Peyer's patch (tissue), 4 donors: Measurements from ENCODE around the gene NPIPA8. TPM values are rescaled to one million over a fixed set of nuclear protein-coding genes. Genes with fewer than 3 reads are reported as not detected.
"Not testable (repeated sequence)": the region's sequence is repeated elsewhere in the genome, so short reads cannot be mapped to it uniquely, and the experiment has no call there.

Experiments
- DNase-seq, 3 donors: peaks; one replicate each; pipeline ENCODE4 v3.0.0-alpha.2; 2017 to 2019
- H3K27ac ChIP-seq, 4 donors: fragments of 200-600 bp; sonication (generic); one replicate each; pipeline ENCODE4 v1.5.1; 2016 to 2019
- H3K27me3 ChIP-seq, 2 donors: fragments of 200-600 bp; sonication (generic); one replicate each; pipeline ENCODE4 v1.5.1; 2019
- H3K36me3 ChIP-seq, 3 donors: fragments of 200-600 bp; sonication (generic); one replicate each; pipeline ENCODE4 v1.5.1; 2016 to 2019
- H3K4me1 ChIP-seq, 4 donors: fragments of 200-600 bp; sonication (generic); one replicate each; pipeline ENCODE4 v1.5.1; 2016 to 2019
- H3K4me3 ChIP-seq, 4 donors: fragments of 200-600 bp; sonication (generic); 1 replicate in 3 of 4; 2 replicates in 1 of 4; pipeline ENCODE4 v1.5.1; 2016 to 2019; ENCODE audit warnings: mild to moderate bottlenecking in 1 of 4
- H3K9me3 ChIP-seq, 4 donors: fragments of 200-600 bp; sonication (generic); one replicate each; pipeline ENCODE4 v1.5.1; 2016 to 2019; ENCODE audit warnings: mild to moderate bottlenecking in 1 of 4
- small RNA-seq, 2 donors: library from RNA; depleted of rRNA; stranded (forward); fragments of <200 nt; gene quantifications; one replicate each; pipeline ENCODE3, GENCODE V24; 2016
- total RNA-seq, 4 donors: library from RNA; depleted of rRNA; stranded (reverse); fragments of >200 nt; gene quantifications; one replicate each; pipeline ENCODE4 v1.1.0, GENCODE V29; 2016

The NPIPA8 gene
- total RNA-seq, 4 donors from 2014 or later = 14.0 TPM; not detected in 3

- H3K4me1 ChIP-seq, H3K36me3 ChIP-seq, H3K4me3 ChIP-seq, H3K27ac ChIP-seq, H3K9me3 ChIP-seq, H3K27me3 ChIP-seq, DNase-seq: not testable (repeated sequence)
These were observed 38.8 kb downstream of the NPIPA8 start for GRCh38 chr16:18297714-18298113.

GRCh38 chr16:18296931-18297330 is 39.6 kb downstream of the NPIPA8 start:
- not testable (repeated sequence) for H3K27me3 ChIP-seq, H3K27ac ChIP-seq, H3K9me3 ChIP-seq, H3K36me3 ChIP-seq, H3K4me1 ChIP-seq, DNase-seq, H3K4me3 ChIP-seq

DNA sequence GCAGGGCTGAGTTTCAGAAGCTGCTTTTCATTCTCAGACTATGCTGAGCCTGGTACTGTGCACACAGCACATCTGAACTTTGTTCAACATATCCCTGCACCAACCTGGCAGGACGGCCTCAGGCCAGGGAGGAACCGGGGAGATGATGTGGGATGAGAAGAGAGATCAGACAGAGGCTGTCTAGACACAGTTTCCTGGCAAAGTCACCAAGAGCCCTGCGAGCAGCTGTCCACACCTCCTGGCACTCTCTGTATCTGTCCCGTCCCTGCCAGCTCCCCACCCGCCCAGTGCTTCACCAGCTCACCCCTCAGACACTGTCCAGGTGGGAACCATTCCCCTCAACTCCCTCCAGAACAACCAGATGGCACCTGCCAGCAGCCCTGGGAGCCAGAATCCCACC is 42.2 kb downstream of the NPIPA8 start:
- not testable (repeated sequence) for H3K27ac ChIP-seq, H3K9me3 ChIP-seq, H3K4me3 ChIP-seq, DNase-seq, H3K4me1 ChIP-seq, H3K27me3 ChIP-seq, H3K36me3 ChIP-seq

- H3K4me1 ChIP-seq, H3K27me3 ChIP-seq, H3K4me3 ChIP-seq, DNase-seq, H3K27ac ChIP-seq, H3K9me3 ChIP-seq, H3K36me3 ChIP-seq: not testable (repeated sequence)
These were observed 43.1 kb downstream of the NPIPA8 start for GRCh38 chr16:18293337-18293956.

DNA sequence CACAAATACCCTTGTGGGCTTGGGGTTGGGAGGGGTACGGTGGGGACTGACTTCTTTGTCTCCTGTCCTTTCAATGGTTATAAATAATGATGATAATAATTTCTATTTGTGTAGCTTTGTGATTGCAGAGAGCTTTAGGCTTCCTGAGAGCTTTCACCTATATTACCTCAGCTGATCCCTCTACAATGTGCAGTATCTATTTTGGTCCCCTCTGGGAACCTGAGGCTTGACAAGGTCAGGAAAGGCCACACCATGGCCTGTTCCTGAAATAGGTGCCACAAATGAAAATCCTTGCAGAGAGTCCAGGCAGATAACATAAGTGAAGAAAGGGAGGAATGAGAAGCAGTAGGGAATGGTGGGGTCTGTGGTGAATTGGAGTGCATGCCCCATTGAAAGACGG is 45.6 kb downstream of the NPIPA8 start:
- H3K4me3 ChIP-seq, H3K9me3 ChIP-seq, H3K4me1 ChIP-seq, H3K36me3 ChIP-seq, DNase-seq, H3K27ac ChIP-seq, H3K27me3 ChIP-seq: not testable (repeated sequence)

DNA sequence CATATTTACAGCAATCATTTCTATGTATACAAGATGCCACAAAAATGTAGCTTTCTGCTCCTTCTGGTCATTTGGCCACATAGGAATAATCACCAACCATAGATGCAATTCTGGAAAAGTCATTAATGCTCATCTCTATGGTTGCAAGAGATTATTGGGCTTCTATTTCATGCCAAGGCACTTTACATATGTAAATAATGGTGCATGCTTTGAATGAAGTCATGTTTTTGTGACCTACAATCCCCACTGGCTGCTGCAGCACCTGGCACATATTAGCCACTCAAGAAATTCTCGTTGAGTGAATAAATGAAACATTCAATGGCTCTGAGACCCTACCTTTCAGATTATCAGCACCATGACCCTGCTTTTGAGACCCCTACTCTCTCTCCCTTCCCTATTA is 50.2 kb downstream of the NPIPA8 start:
- H3K36me3 ChIP-seq, H3K27ac ChIP-seq, H3K9me3 ChIP-seq, DNase-seq, H3K27me3 ChIP-seq, H3K4me3 ChIP-seq, H3K4me1 ChIP-seq: not testable (repeated sequence)

- not testable (repeated sequence) for H3K9me3 ChIP-seq, H3K4me3 ChIP-seq, H3K36me3 ChIP-seq, H3K27ac ChIP-seq, H3K4me1 ChIP-seq, DNase-seq, H3K27me3 ChIP-seq
These were observed 56.2 kb downstream of the NPIPA8 start for GRCh38 chr16:18280319-18280718.

GRCh38 chr16:18276756-18277155 is 59.8 kb downstream of the NPIPA8 start:
- H3K4me3 ChIP-seq, DNase-seq, H3K27me3 ChIP-seq: not testable (repeated sequence)

DNA sequence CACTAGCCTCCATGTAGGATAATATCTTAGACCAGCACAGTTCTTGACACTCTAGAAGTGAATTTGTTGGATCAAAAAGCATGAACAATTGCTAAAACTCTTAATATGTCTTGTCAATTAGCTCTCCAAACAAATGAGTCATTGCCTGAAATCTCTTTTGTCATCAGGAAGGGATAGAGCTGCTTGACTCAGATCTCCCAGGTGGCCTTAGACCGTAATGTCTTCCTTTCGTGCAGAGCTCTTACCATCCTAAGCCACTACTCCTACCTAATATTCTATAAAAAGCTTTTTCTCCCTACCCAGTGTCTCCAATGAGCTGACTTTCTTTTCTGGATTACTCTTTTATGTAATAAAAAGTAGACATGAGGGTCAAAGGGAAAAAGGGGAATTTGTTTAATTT is 66.4 kb downstream of the NPIPA8 start:
- not testable (repeated sequence) for DNase-seq, H3K4me1 ChIP-seq, H3K27ac ChIP-seq, H3K36me3 ChIP-seq, H3K9me3 ChIP-seq, H3K27me3 ChIP-seq, H3K4me3 ChIP-seq

More at GRCh38 chr16:18276756-18277155, 59.8 kb downstream of the NPIPA8 start:
- H3K27ac ChIP-seq, H3K9me3 ChIP-seq, H3K36me3 ChIP-seq, H3K4me1 ChIP-seq: not testable (repeated sequence)

Small RNAs within 50 kb of the gene (small RNA-seq; reads per million reads assigned to genes)
- 0 reads per million in 2 donors for gene AC126755.6
- gene MIR6511A4 = 0 reads per million in 2 donors
- gene MIR6770-3 = 0 reads per million in 2 donors

Other genes with a start within 250 kb of the NPIPA8 start
- 10 to 100 TPM; 32.2 to 92.5 (median 63.7) TPM for gene NOMO2, start 225.4 kb upstream of the NPIPA8 start, total RNA-seq